ENCODE data around the gene DRG2.
A peak's percentile ranks its signal among the peaks of the same experiment; 100 is the strongest.

DRG2 gene

DNA sequence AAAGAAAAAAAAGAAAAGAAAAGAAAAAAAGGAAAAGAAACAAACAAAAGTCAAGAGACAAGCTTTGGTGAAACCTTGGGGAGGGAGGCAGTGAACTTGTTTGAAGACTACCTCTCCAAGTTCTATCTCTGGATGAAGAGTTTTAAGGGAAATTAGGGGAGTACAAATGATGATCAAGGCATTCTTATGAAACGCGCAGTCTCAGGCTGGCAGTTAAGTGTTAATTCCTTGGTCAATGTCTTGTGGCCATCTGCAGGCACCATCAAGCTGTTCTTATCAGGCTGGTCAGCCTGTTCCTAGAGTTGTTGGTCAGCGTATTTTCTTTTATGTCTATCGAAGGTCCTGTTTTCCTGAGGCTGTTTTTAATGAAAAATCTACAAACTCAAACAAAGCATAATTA is 8.2 kb upstream of the DRG2 start:
- TF ChIP-seq, protein P1, sequence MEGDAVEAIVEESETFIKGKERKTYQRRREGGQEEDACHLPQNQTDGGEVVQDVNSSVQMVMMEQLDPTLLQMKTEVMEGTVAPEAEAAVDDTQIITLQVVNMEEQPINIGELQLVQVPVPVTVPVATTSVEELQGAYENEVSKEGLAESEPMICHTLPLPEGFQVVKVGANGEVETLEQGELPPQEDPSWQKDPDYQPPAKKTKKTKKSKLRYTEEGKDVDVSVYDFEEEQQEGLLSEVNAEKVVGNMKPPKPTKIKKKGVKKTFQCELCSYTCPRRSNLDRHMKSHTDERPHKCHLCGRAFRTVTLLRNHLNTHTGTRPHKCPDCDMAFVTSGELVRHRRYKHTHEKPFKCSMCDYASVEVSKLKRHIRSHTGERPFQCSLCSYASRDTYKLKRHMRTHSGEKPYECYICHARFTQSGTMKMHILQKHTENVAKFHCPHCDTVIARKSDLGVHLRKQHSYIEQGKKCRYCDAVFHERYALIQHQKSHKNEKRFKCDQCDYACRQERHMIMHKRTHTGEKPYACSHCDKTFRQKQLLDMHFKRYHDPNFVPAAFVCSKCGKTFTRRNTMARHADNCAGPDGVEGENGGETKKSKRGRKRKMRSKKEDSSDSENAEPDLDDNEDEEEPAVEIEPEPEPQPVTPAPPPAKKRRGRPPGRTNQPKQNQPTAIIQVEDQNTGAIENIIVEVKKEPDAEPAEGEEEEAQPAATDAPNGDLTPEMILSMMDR (IDR thresholded peaks at IDR 0.05; ENCODE audit: low read depth, low read length, missing control alignments) = no peak
- no peak for DNase-seq
- in situ Hi-C loops (cut with HindIII; ENCODE audit: low pct_ligation_motif_present, low sequenced_read_pairs) = no loop called here
- no peaks in the 10 kb centered on the region for H3K36me3 ChIP-seq (replicated peaks)
- peaks cover 1% of the 10 kb centered on the region for H3K27me3 ChIP-seq (replicated peaks)
- H3K27ac ChIP-seq = no peak overlapping the region
- no peak overlapping the region for H3K4me3 ChIP-seq (ENCODE audit: low read depth, low read length)

- Histone ChIP-seq H3K27ac (no peak overlapping the region), H3K36me3 (replicated peaks) (no peaks in the 10 kb centered on the region), H3K27me3 (replicated peaks) (no peaks in the 10 kb centered on the region), H3K4me3 (ENCODE audit: low read depth, low read length) (no peak overlapping the region)
- TF ChIP-seq, protein P1 (IDR thresholded peaks at IDR 0.05; ENCODE audit: low read depth, low read length, missing control alignments) = no peak
- no peak for DNase-seq
- in situ Hi-C loops (cut with HindIII; ENCODE audit: low pct_ligation_motif_present, low sequenced_read_pairs) = no loop called here
These were observed 3.5 kb upstream of the DRG2 start for GRCh38 chr17:18084256-18084655.

DNA sequence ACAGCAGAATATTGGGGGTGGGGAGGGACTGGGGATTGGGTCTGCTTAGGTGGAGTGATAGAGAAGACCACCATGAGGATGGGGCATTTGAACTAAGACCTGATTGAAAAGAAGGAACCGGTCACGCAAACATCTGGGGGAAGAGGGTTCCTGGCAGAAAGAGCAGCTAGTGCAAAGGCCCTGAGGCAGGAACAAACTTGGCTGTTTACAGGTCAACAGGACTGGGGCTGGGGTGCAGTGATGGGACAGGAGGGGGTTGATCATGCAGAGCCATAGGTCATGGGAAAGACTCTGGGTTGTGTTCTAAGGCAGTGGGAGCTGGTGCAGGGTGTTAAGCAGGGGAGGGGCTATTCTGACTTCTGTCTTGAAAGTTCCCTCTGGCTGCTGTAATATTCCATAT is 1.9 kb downstream of the DRG2 start:
- Histone ChIP-seq H3K4me3 (ENCODE audit: low read depth, low read length) (no peak overlapping the region), H3K36me3 (replicated peaks) (peaks cover 15% of the 10 kb centered on the region), H3K27me3 (replicated peaks) (no peaks in the 10 kb centered on the region), H3K27ac (no peak overlapping the region)
- TF ChIP-seq, protein P1 (IDR thresholded peaks at IDR 0.05; ENCODE audit: low read depth, low read length, missing control alignments) = no peak
- in situ Hi-C loops (cut with HindIII; ENCODE audit: low pct_ligation_motif_present, low sequenced_read_pairs) = no loop called here
- DNase-seq = no peak

DNA sequence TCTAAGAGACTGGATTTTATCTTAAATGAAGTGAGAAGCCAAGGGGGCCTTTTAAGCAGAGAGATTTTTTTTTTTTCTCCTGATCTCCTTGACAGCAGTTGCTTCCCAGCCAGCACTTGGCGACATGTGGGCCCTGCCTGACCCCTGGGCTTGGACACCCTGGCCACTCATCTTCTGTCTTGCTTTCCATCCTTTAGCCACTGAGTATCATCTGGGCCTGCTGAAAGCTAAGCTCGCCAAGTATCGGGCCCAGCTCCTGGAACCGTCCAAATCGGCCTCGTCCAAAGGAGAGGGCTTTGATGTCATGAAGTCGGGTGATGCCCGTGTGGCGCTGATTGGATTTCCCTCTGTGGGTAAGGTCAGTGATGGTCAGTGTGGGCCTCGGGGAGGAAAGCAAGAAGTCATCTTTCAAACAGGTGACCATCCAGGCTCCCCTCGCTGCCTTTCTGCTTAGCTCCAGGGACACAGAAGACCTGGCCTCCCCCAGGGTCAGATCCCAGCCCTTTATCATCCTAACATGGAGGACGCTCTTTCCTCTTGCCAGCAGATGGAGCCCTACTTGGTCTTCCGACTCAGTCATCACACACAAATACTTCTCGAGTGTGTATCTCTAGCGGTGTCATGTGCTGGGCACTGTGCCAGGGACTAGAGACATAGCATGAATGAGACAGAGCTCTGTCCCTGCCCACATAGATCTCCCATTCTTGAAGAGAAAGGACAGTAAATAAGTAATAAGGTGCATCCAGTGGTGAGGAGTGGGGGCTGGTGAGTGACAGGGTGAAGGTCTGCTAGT is 6.1 kb downstream of the DRG2 start:
- peak; percentile 89 for DNase-seq
- TF ChIP-seq, protein P1 (IDR thresholded peaks at IDR 0.05; ENCODE audit: low read depth, low read length, missing control alignments) = peak; percentile 74
- H3K4me3 ChIP-seq (ENCODE audit: low read depth, low read length) = no peak overlapping the region
- no peak overlapping the region for H3K27ac ChIP-seq
- in situ Hi-C loops (cut with HindIII; ENCODE audit: low pct_ligation_motif_present, low sequenced_read_pairs) = no loop called here
- no peaks in the 10 kb centered on the region for H3K27me3 ChIP-seq (replicated peaks)
- peaks cover 35% of the 10 kb centered on the region for H3K36me3 ChIP-seq (replicated peaks)

GRCh38 chr17:18094409-18094807 is 6.7 kb downstream of the DRG2 start:
- Histone ChIP-seq H3K27me3 (replicated peaks) (no peaks in the 10 kb centered on the region), H3K27ac (no peak overlapping the region), H3K4me3 (ENCODE audit: low read depth, low read length) (no peak overlapping the region), H3K36me3 (replicated peaks) (peaks cover 40% of the 10 kb centered on the region)
- in situ Hi-C loops (cut with HindIII; ENCODE audit: low pct_ligation_motif_present, low sequenced_read_pairs) = no loop called here
- no peak for DNase-seq
- TF ChIP-seq, protein P1 (IDR thresholded peaks at IDR 0.05; ENCODE audit: low read depth, low read length, missing control alignments) = no peak

- DNase-seq = no peak
- no peak overlapping the region for H3K4me3 ChIP-seq (ENCODE audit: low read depth, low read length)
- H3K36me3 ChIP-seq (replicated peaks) = peaks cover 46% of the 10 kb centered on the region
- in situ Hi-C loops (cut with HindIII; ENCODE audit: low pct_ligation_motif_present, low sequenced_read_pairs) = no loop called here
- H3K27ac ChIP-seq = no peak overlapping the region
- no peaks in the 10 kb centered on the region for H3K27me3 ChIP-seq (replicated peaks)
- TF ChIP-seq, protein P1 (IDR thresholded peaks at IDR 0.05; ENCODE audit: low read depth, low read length, missing control alignments) = no peak
These were observed 11.8 kb downstream of the DRG2 start for GRCh38 chr17:18099516-18099915.
